ENCODE results near the gene BTC. TPM values are rescaled to one million over a fixed set of nuclear protein-coding genes. Genes with fewer than 3 reads are reported as not detected.
"Not testable (repeated sequence)": the region's sequence is repeated elsewhere in the genome, so short reads cannot be mapped to it uniquely, and the experiment has no call there.

BTC gene
- total and polyA plus RNA-seq, 8 donors, result 4.4 to 7.5 (median 5.9) TPM

- Histone ChIP-seq H3K9me3 (no peaks in the 10 kb centered on the region), H3K4me1 (no peaks in the 10 kb centered on the region), H3K27ac (no peak overlapping the region), H3K4me3 (no peak overlapping the region), H3K36me3 (no peaks in the 10 kb centered on the region), H3K27me3 (no peaks in the 10 kb centered on the region)
- no peak for ATAC-seq
- intact Hi-C loops (cut with DNase I), result no loop called here
- TF ChIP-seq, protein P1, sequence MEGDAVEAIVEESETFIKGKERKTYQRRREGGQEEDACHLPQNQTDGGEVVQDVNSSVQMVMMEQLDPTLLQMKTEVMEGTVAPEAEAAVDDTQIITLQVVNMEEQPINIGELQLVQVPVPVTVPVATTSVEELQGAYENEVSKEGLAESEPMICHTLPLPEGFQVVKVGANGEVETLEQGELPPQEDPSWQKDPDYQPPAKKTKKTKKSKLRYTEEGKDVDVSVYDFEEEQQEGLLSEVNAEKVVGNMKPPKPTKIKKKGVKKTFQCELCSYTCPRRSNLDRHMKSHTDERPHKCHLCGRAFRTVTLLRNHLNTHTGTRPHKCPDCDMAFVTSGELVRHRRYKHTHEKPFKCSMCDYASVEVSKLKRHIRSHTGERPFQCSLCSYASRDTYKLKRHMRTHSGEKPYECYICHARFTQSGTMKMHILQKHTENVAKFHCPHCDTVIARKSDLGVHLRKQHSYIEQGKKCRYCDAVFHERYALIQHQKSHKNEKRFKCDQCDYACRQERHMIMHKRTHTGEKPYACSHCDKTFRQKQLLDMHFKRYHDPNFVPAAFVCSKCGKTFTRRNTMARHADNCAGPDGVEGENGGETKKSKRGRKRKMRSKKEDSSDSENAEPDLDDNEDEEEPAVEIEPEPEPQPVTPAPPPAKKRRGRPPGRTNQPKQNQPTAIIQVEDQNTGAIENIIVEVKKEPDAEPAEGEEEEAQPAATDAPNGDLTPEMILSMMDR (IDR thresholded peaks at IDR 0.05), result no peak
- DNase-seq, result no peak
Observed at GRCh38 chr4:74823194-74823593, 28.9 kb upstream of the BTC start.

DNA sequence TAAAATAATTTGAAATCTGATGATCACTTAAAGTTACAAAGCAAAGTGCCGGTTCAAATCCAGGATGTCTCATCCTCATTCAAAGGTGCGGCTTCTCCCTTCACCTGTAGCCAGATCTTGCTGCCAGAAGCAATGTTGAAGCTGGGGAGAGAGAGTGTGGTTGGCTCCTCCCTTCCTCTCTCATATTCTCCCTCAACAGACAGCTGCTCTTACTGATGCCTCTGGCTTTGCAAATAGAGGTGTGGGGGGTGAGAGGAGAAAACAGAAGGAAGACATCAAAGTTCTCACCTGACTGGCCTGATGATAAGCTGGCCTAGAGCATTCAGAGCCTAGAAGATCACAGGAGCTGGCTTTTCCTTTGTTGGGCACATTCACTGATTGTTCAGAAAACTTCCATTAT, 28.3 kb upstream of the BTC start:
- Histone ChIP-seq H3K36me3 (no peaks in the 10 kb centered on the region), H3K9me3 (no peaks in the 10 kb centered on the region), H3K27ac (no peak overlapping the region), H3K27me3 (no peaks in the 10 kb centered on the region), H3K4me1 (no peaks in the 10 kb centered on the region), H3K4me3 (no peak overlapping the region)
- intact Hi-C loops (cut with DNase I), result no loop called here
- ATAC-seq (no peak), DNase-seq (no peak)
- TF ChIP-seq, protein P1 (IDR thresholded peaks at IDR 0.05), result no peak

DNA sequence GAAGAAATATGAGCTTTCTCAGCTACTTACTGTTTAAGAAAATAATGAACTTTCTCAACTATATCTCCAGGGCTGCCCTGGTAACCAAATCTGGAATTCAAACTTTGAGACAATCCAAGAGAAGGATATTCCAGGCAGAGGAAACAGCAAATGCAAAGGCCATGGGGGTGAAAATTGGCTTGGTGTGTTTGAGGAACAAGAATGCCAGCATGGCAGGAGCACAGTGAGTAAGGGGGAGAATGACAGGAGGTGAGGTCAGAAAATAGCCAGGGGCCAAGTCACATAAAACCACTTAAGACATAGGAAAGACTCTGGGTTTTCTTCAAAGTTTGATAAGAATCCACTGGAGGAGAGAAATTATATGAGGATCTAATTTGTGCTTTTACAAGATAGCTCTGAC, 27.2 kb upstream of the BTC start:
- H3K9me3 ChIP-seq, result no peaks in the 10 kb centered on the region
- ATAC-seq, result no peak
- no peak overlapping the region for H3K27ac ChIP-seq
- no peak for DNase-seq
- no peaks in the 10 kb centered on the region for H3K4me1 ChIP-seq
- no peaks in the 10 kb centered on the region for H3K36me3 ChIP-seq
- no peaks in the 10 kb centered on the region for H3K27me3 ChIP-seq
- intact Hi-C loops (cut with DNase I), result no loop called here
- TF ChIP-seq, protein P1 (IDR thresholded peaks at IDR 0.05), result no peak
- H3K4me3 ChIP-seq, result no peak overlapping the region

GRCh38 chr4:74814052-74814451, 19.7 kb upstream of the BTC start:
- no peaks in the 10 kb centered on the region for H3K27me3 ChIP-seq
- no peak overlapping the region for H3K27ac ChIP-seq
- no peak for ATAC-seq
- intact Hi-C loops (cut with DNase I), result no loop called here
- no peaks in the 10 kb centered on the region for H3K36me3 ChIP-seq
- no peaks in the 10 kb centered on the region for H3K9me3 ChIP-seq
- DNase-seq, result no peak
- no peak overlapping the region for H3K4me3 ChIP-seq
- H3K4me1 ChIP-seq, result no peaks in the 10 kb centered on the region
- TF ChIP-seq, protein P1 (IDR thresholded peaks at IDR 0.05), result no peak

GRCh38 chr4:74812056-74812455, 17.7 kb upstream of the BTC start:
- H3K36me3 ChIP-seq; intact Hi-C loops (cut with DNase I); DNase-seq; ATAC-seq; H3K4me3 ChIP-seq; H3K9me3 ChIP-seq; H3K4me1 ChIP-seq; H3K27me3 ChIP-seq; H3K27ac ChIP-seq: not testable (repeated sequence)

DNA sequence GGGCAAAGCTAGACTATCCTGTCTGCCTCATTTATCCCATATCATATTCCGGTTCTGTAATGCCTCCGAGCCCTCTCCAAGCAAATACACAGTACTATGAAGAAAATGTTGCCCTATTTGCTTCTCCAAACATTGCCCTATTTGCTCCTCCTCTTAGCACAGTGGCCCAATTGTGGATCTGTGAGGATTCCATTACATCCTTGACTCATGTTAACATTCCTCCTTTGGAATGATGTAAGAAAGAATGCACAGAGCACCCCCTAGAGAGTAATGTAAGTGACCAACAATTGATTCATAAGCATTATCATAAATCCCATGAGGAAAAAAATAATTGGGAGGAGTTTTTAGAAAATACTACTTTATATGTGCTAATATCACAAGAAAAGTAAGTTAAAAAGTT, 11.3 kb upstream of the BTC start:
- no peak for DNase-seq
- Histone ChIP-seq H3K4me3 (no peak overlapping the region), H3K27ac (no peak overlapping the region), H3K27me3 (no peaks in the 10 kb centered on the region), H3K9me3 (no peaks in the 10 kb centered on the region), H3K4me1 (no peaks in the 10 kb centered on the region), H3K36me3 (no peaks in the 10 kb centered on the region)
- TF ChIP-seq, protein P1 (IDR thresholded peaks at IDR 0.05), result no peak
- intact Hi-C loops (cut with DNase I), result no loop called here
- peak; percentile 72 for ATAC-seq

Data from left lung (tissue), 10 donors.